ENCODE measurements around the gene GSS.

Gene GSS

GRCh38 chr20:35001596-35002362 is 46.2 kb upstream of the GSS start:
- no peak overlapping the region for H2AK5ac ChIP-seq (ENCODE audit: low read length)
- H3K4me1 ChIP-seq (ENCODE audit: control insufficient read depth, low read depth, low read length) = no peaks in the 10 kb centered on the region
- no peak overlapping the region for H3K4me2 ChIP-seq (ENCODE audit: low read length)
- H3K4ac ChIP-seq (ENCODE audit: low read depth, low read length) = no peak overlapping the region
- no peak overlapping the region for H3K4me3 ChIP-seq (ENCODE audit: low read length)
- no CpG with 5 or more reads among the region's 15 CpGs for WGBS (ENCODE audit: extremely low coverage, insufficient coverage, low lambda C conversion rate)
- no peak overlapping the region for H2BK15ac ChIP-seq (replicated peaks; ENCODE audit: low read depth)
- H3K27me3 ChIP-seq (ENCODE audit: insufficient read depth, low read length, poor library complexity) = no peaks in the 10 kb centered on the region
- no peak overlapping the region for H2BK5ac ChIP-seq (ENCODE audit: low read length)
- H3K79me2 ChIP-seq (ENCODE audit: control insufficient read depth, insufficient read depth, low read length) = no peaks in the 10 kb centered on the region
- no peaks in the 10 kb centered on the region for H3K79me1 ChIP-seq (ENCODE audit: low read length)
- no peak overlapping the region for H3K23ac ChIP-seq (ENCODE audit: low read length)
- no peak overlapping the region for H3K9ac ChIP-seq (ENCODE audit: low read length)
- no peak overlapping the region for H2BK120ac ChIP-seq (ENCODE audit: low read depth, low read length)
- H4K5ac ChIP-seq (ENCODE audit: low read length) = no peak overlapping the region
- no peak overlapping the region for H3K56ac ChIP-seq (ENCODE audit: low read length)
- no peak overlapping the region for H3K27ac ChIP-seq (ENCODE audit: low read depth, low read length)
- DNase-seq = no peak
- no peak overlapping the region for H4K8ac ChIP-seq (ENCODE audit: low read depth, low read length)
- no peak overlapping the region for H3K18ac ChIP-seq (ENCODE audit: low read length)
- H3K36me3 ChIP-seq (ENCODE audit: control insufficient read depth, insufficient read depth, low read length) = peaks cover 14% of the 10 kb centered on the region

GRCh38 chr20:35000922-35001595 is 45.5 kb upstream of the GSS start:
- no peak overlapping the region for H4K8ac ChIP-seq (ENCODE audit: low read depth, low read length)
- no peaks in the 10 kb centered on the region for H3K4me1 ChIP-seq (ENCODE audit: control insufficient read depth, low read depth, low read length)
- H3K27me3 ChIP-seq (ENCODE audit: insufficient read depth, low read length, poor library complexity) = no peaks in the 10 kb centered on the region
- peaks cover 14% of the 10 kb centered on the region for H3K36me3 ChIP-seq (ENCODE audit: control insufficient read depth, insufficient read depth, low read length)
- H3K23ac ChIP-seq (ENCODE audit: low read length) = no peak overlapping the region
- WGBS (ENCODE audit: extremely low coverage, insufficient coverage, low lambda C conversion rate) = no CpG with 5 or more reads among the region's 28 CpGs
- H2BK5ac ChIP-seq (ENCODE audit: low read length) = no peak overlapping the region
- no peak overlapping the region for H4K5ac ChIP-seq (ENCODE audit: low read length)
- no peak overlapping the region for H3K18ac ChIP-seq (ENCODE audit: low read length)
- H3K9ac ChIP-seq (ENCODE audit: low read length) = no peak overlapping the region
- no peak overlapping the region for H3K56ac ChIP-seq (ENCODE audit: low read length)
- H3K4me3 ChIP-seq (ENCODE audit: low read length) = no peak overlapping the region
- no peaks in the 10 kb centered on the region for H3K79me2 ChIP-seq (ENCODE audit: control insufficient read depth, insufficient read depth, low read length)
- H3K79me1 ChIP-seq (ENCODE audit: low read length) = no peaks in the 10 kb centered on the region
- H3K27ac ChIP-seq (ENCODE audit: low read depth, low read length) = no peak overlapping the region
- H3K4ac ChIP-seq (ENCODE audit: low read depth, low read length) = no peak overlapping the region
- no peak for DNase-seq
- no peak overlapping the region for H2AK5ac ChIP-seq (ENCODE audit: low read length)
- H2BK15ac ChIP-seq (replicated peaks; ENCODE audit: low read depth) = no peak overlapping the region
- no peak overlapping the region for H2BK120ac ChIP-seq (ENCODE audit: low read depth, low read length)
- H3K4me2 ChIP-seq (ENCODE audit: low read length) = no peak overlapping the region

- H3K79me2 ChIP-seq (ENCODE audit: control insufficient read depth, insufficient read depth, low read length) = no peaks in the 10 kb centered on the region
- no peaks in the 10 kb centered on the region for H3K27me3 ChIP-seq (ENCODE audit: insufficient read depth, low read length, poor library complexity)
- no peak overlapping the region for H3K9ac ChIP-seq (ENCODE audit: low read length)
- H4K5ac ChIP-seq (ENCODE audit: low read length) = no peak overlapping the region
- no peak overlapping the region for H3K56ac ChIP-seq (ENCODE audit: low read length)
- WGBS (ENCODE audit: extremely low coverage, insufficient coverage, low lambda C conversion rate) = no CpG with 5 or more reads among the region's 28 CpGs
- H3K4me1 ChIP-seq (ENCODE audit: control insufficient read depth, low read depth, low read length) = no peaks in the 10 kb centered on the region
- H3K4ac ChIP-seq (ENCODE audit: low read depth, low read length) = no peak overlapping the region
- H3K36me3 ChIP-seq (ENCODE audit: control insufficient read depth, insufficient read depth, low read length) = peaks cover 11% of the 10 kb centered on the region
- no peak overlapping the region for H2BK120ac ChIP-seq (ENCODE audit: low read depth, low read length)
- H3K18ac ChIP-seq (ENCODE audit: low read length) = no peak overlapping the region
- no peak overlapping the region for H4K8ac ChIP-seq (ENCODE audit: low read depth, low read length)
- H2AK5ac ChIP-seq (ENCODE audit: low read length) = no peak overlapping the region
- DNase-seq = no peak
- no peak overlapping the region for H3K23ac ChIP-seq (ENCODE audit: low read length)
- no peak overlapping the region for H2BK15ac ChIP-seq (replicated peaks; ENCODE audit: low read depth)
- H3K79me1 ChIP-seq (ENCODE audit: low read length) = no peaks in the 10 kb centered on the region
- no peak overlapping the region for H3K27ac ChIP-seq (ENCODE audit: low read depth, low read length)
- H3K4me2 ChIP-seq (ENCODE audit: low read length) = no peak overlapping the region
- H2BK5ac ChIP-seq (ENCODE audit: low read length) = no peak overlapping the region
- H3K4me3 ChIP-seq (ENCODE audit: low read length) = no peak overlapping the region
Measured at GRCh38 chr20:35000311-35000921, 44.8 kb upstream of the GSS start.

- H2BK120ac ChIP-seq (ENCODE audit: low read depth, low read length) = no peak overlapping the region
- no peak for DNase-seq
- H3K27ac ChIP-seq (ENCODE audit: low read depth, low read length) = no peak overlapping the region
- no peaks in the 10 kb centered on the region for H3K4me1 ChIP-seq (ENCODE audit: control insufficient read depth, low read depth, low read length)
- no peaks in the 10 kb centered on the region for H3K27me3 ChIP-seq (ENCODE audit: insufficient read depth, low read length, poor library complexity)
- H3K79me2 ChIP-seq (ENCODE audit: control insufficient read depth, insufficient read depth, low read length) = no peaks in the 10 kb centered on the region
- no peak overlapping the region for H2BK15ac ChIP-seq (replicated peaks; ENCODE audit: low read depth)
- H4K5ac ChIP-seq (ENCODE audit: low read length) = no peak overlapping the region
- H3K56ac ChIP-seq (ENCODE audit: low read length) = no peak overlapping the region
- no CpG with 5 or more reads among the region's 10 CpGs for WGBS (ENCODE audit: extremely low coverage, insufficient coverage, low lambda C conversion rate)
- H3K79me1 ChIP-seq (ENCODE audit: low read length) = no peaks in the 10 kb centered on the region
- no peak overlapping the region for H3K18ac ChIP-seq (ENCODE audit: low read length)
- H2BK5ac ChIP-seq (ENCODE audit: low read length) = no peak overlapping the region
- H4K8ac ChIP-seq (ENCODE audit: low read depth, low read length) = no peak overlapping the region
- H3K36me3 ChIP-seq (ENCODE audit: control insufficient read depth, insufficient read depth, low read length) = peaks cover 10% of the 10 kb centered on the region
- H3K4me3 ChIP-seq (ENCODE audit: low read length) = no peak overlapping the region
- no peak overlapping the region for H2AK5ac ChIP-seq (ENCODE audit: low read length)
- no peak overlapping the region for H3K4ac ChIP-seq (ENCODE audit: low read depth, low read length)
- no peak overlapping the region for H3K4me2 ChIP-seq (ENCODE audit: low read length)
- H3K23ac ChIP-seq (ENCODE audit: low read length) = no peak overlapping the region
- H3K9ac ChIP-seq (ENCODE audit: low read length) = no peak overlapping the region
Measured at GRCh38 chr20:34999782-35000181, 44.2 kb upstream of the GSS start.

- H3K18ac ChIP-seq (ENCODE audit: low read length) = no peak overlapping the region
- H2AK5ac ChIP-seq (ENCODE audit: low read length) = no peak overlapping the region
- WGBS (ENCODE audit: extremely low coverage, insufficient coverage, low lambda C conversion rate) = no CpG with 5 or more reads among the region's 25 CpGs
- H4K5ac ChIP-seq (ENCODE audit: low read length) = no peak overlapping the region
- H4K8ac ChIP-seq (ENCODE audit: low read depth, low read length) = no peak overlapping the region
- H2BK120ac ChIP-seq (ENCODE audit: low read depth, low read length) = no peak overlapping the region
- no peaks in the 10 kb centered on the region for H3K4me1 ChIP-seq (ENCODE audit: control insufficient read depth, low read depth, low read length)
- no peak for DNase-seq
- H3K79me2 ChIP-seq (ENCODE audit: control insufficient read depth, insufficient read depth, low read length) = no peaks in the 10 kb centered on the region
- no peak overlapping the region for H3K9ac ChIP-seq (ENCODE audit: low read length)
- H3K23ac ChIP-seq (ENCODE audit: low read length) = no peak overlapping the region
- no peak overlapping the region for H2BK5ac ChIP-seq (ENCODE audit: low read length)
- no peak overlapping the region for H3K56ac ChIP-seq (ENCODE audit: low read length)
- no peak overlapping the region for H3K4me3 ChIP-seq (ENCODE audit: low read length)
- H3K27me3 ChIP-seq (ENCODE audit: insufficient read depth, low read length, poor library complexity) = no peaks in the 10 kb centered on the region
- H2BK15ac ChIP-seq (replicated peaks; ENCODE audit: low read depth) = no peak overlapping the region
- H3K36me3 ChIP-seq (ENCODE audit: control insufficient read depth, insufficient read depth, low read length) = peaks cover 8% of the 10 kb centered on the region
- H3K4me2 ChIP-seq (ENCODE audit: low read length) = no peak overlapping the region
- H3K79me1 ChIP-seq (ENCODE audit: low read length) = no peaks in the 10 kb centered on the region
- no peak overlapping the region for H3K4ac ChIP-seq (ENCODE audit: low read depth, low read length)
- no peak overlapping the region for H3K27ac ChIP-seq (ENCODE audit: low read depth, low read length)
Measured at GRCh38 chr20:34999021-34999451, 43.4 kb upstream of the GSS start.

All from mesendoderm (in vitro differentiated cells).